DND-41 (cell line): ENCODE measurements around the gene TSPAN18.

Source experiments
- CTCF ChIP-seq: IDR thresholded peaks from 2 replicates; pipeline ENCODE4 v1.5.1; 2012; ENCODE audit warnings: borderline replicate concordance, low read length, moderate library complexity, mild to moderate bottlenecking; ENCODE audit not compliant: poor library complexity, severe bottlenecking; ENCODE audit errors: extremely low read depth
- EZH2 ChIP-seq: IDR thresholded peaks from 3 replicates; pipeline ENCODE4 v1.6.1; 2012; ENCODE audit warnings: borderline replicate concordance, low read depth, mild to moderate bottlenecking, moderate library complexity, low read length, inconsistent platforms; ENCODE audit not compliant: severe bottlenecking

GRCh38 chr11:44690651-44691050, 36.1 kb upstream of the TSPAN18 start:
- TF ChIP-seq CTCF (no peak), EZH2 (no peak)
